H9 (cell line): ENCODE measurements around the gene MYD88. TPM values are rescaled to one million over a fixed set of nuclear protein-coding genes. Genes with fewer than 3 reads are reported as not detected.

ENCODE experiments used
- DNase-seq: peaks from one replicate; pipeline ENCODE4 v3.0.0-alpha.2; 2017
- H2AFZ ChIP-seq: one replicate; pipeline ENCODE4 v1.6.1; 2013; ENCODE audit warnings: mild to moderate bottlenecking, low read length, control low read depth, moderate library complexity
- H2AK5ac ChIP-seq: 2 replicates; pipeline ENCODE4 v1.6.1; 2013; ENCODE audit warnings: low read length, control low read depth, mixed read lengths; ENCODE audit not compliant: insufficient read length
- H2BK120ac ChIP-seq: one replicate; pipeline ENCODE4 v1.6.1; 2013; ENCODE audit warnings: low read depth, mild to moderate bottlenecking, low read length, control low read depth, inconsistent platforms; ENCODE audit not compliant: poor library complexity, severe bottlenecking
- H2BK12ac ChIP-seq: 2 replicates; pipeline ENCODE4 v1.6.1; 2013; ENCODE audit warnings: low read length, control low read depth, mixed read lengths, low read depth; ENCODE audit not compliant: insufficient read length
- H2BK15ac ChIP-seq: 2 replicates; pipeline ENCODE4 v1.6.1; 2013; ENCODE audit warnings: low read depth, low read length, control low read depth
- H2BK20ac ChIP-seq: one replicate; pipeline ENCODE4 v1.6.1; 2013; ENCODE audit warnings: low read depth, mild to moderate bottlenecking, low read length, control low read depth, inconsistent platforms; ENCODE audit not compliant: poor library complexity, severe bottlenecking
- H2BK5ac ChIP-seq: 2 replicates; pipeline ENCODE4 v1.6.1; 2013; ENCODE audit warnings: low read length, control low read depth, mixed read lengths; ENCODE audit not compliant: insufficient read length
- H3K14ac ChIP-seq: 2 replicates; pipeline ENCODE4 v1.6.1; 2013; ENCODE audit warnings: low read length, control low read depth; ENCODE audit not compliant: insufficient read depth
- H3K18ac ChIP-seq: 2 replicates; pipeline ENCODE4 v1.6.1; 2013; ENCODE audit warnings: low read depth, mild to moderate bottlenecking, mixed read lengths, low read length, control low read depth; ENCODE audit not compliant: insufficient read length
- H3K23ac ChIP-seq: 2 replicates; pipeline ENCODE4 v1.6.1; 2013; ENCODE audit warnings: low read length, control low read depth, mixed read lengths, low read depth; ENCODE audit not compliant: insufficient read length
- H3K23me2 ChIP-seq: 2 replicates; pipeline ENCODE4 v1.6.1; 2013; ENCODE audit warnings: low read depth, mild to moderate bottlenecking, mixed read lengths, low read length, control low read depth; ENCODE audit not compliant: insufficient read length, poor library complexity, severe bottlenecking
- H3K27ac ChIP-seq: 2 replicates; pipeline ENCODE4 v1.5.1; 2013; ENCODE audit warnings: low read length, control low read depth, mixed read lengths, low read depth; ENCODE audit not compliant: insufficient read length
- H3K27me3 ChIP-seq: 2 replicates; pipeline ENCODE4 v1.6.1; 2013; ENCODE audit warnings: low read length, control low read depth, inconsistent platforms; ENCODE audit not compliant: insufficient read depth
- H3K4ac ChIP-seq: 2 replicates; pipeline ENCODE4 v1.6.1; 2013; ENCODE audit warnings: low read depth, mild to moderate bottlenecking, control low read depth, inconsistent platforms, low read length, moderate library complexity
- H3K4me1 ChIP-seq: 2 replicates; pipeline ENCODE4 v1.6.1; 2013; ENCODE audit warnings: low read length, control low read depth, inconsistent platforms; ENCODE audit not compliant: insufficient read depth
- H3K4me2 ChIP-seq: 2 replicates; pipeline ENCODE4 v1.6.1; 2013; ENCODE audit warnings: low read length, control low read depth, mixed read lengths; ENCODE audit not compliant: insufficient read length, insufficient read depth
- H3K56ac ChIP-seq: 2 replicates; pipeline ENCODE4 v1.6.1; 2013; ENCODE audit warnings: low read depth, mild to moderate bottlenecking, mixed read lengths, low read length, control low read depth; ENCODE audit not compliant: insufficient read length
- H3K79me1 ChIP-seq: 2 replicates; pipeline ENCODE4 v1.6.1; 2013; ENCODE audit warnings: low read depth, mild to moderate bottlenecking, moderate library complexity, low read length, control low read depth, inconsistent platforms; ENCODE audit not compliant: insufficient read depth, poor library complexity, severe bottlenecking
- H3K79me2 ChIP-seq: 2 replicates; pipeline ENCODE4 v1.6.1; 2013; ENCODE audit warnings: low read length, control low read depth, inconsistent platforms; ENCODE audit not compliant: insufficient read depth
- H3K9ac ChIP-seq: 2 replicates; pipeline ENCODE4 v1.6.1; 2013; ENCODE audit warnings: low read length, control low read depth, mixed read lengths; ENCODE audit not compliant: insufficient read length; ENCODE audit errors: extremely low read depth
- H3K9me3 ChIP-seq: one replicate; pipeline ENCODE4 v1.6.1; 2013; ENCODE audit warnings: low read depth, low read length, inconsistent platforms; ENCODE audit not compliant: control insufficient read depth
- H3T11ph ChIP-seq: one replicate; pipeline ENCODE4 v1.6.1; 2013; ENCODE audit warnings: mild to moderate bottlenecking, low read length, control low read depth, inconsistent platforms
- H4K20me1 ChIP-seq: one replicate; pipeline ENCODE4 v1.6.1; 2013; ENCODE audit not compliant: control insufficient read depth, insufficient read length, insufficient read depth
- H4K5ac ChIP-seq: 2 replicates; pipeline ENCODE4 v1.6.1; 2013; ENCODE audit warnings: low read depth, mild to moderate bottlenecking, mixed read lengths, low read length, control low read depth; ENCODE audit not compliant: insufficient read length
- H4K8ac ChIP-seq: replicated peaks from 2 replicates; pipeline ENCODE4 v1.6.1; 2013; ENCODE audit warnings: low read length, control low read depth, mixed read lengths, low read depth; ENCODE audit not compliant: insufficient read length
- H4K91ac ChIP-seq: 2 replicates; pipeline ENCODE4 v1.6.1; 2013; ENCODE audit warnings: low read depth, mild to moderate bottlenecking, moderate library complexity, mixed read lengths, low read length, control low read depth; ENCODE audit not compliant: insufficient read length
- H3K27ac Mint-ChIP-seq, 3 experiments: 2 replicates in 2 of 3; 3 replicates in 1 of 3; pipeline ENCODE4 v1.8.0; 2020 to 2021; ENCODE audit warnings: mixed read lengths in 3 of 3, mild to moderate bottlenecking in 1 of 3, moderate library complexity in 1 of 3
- H3K27me3 Mint-ChIP-seq: 2 replicates; pipeline ENCODE4 v1.8.0; 2021; ENCODE audit warnings: low read depth, mild to moderate bottlenecking, moderate library complexity, mixed read lengths
- H3K36me3 Mint-ChIP-seq, 3 experiments: 2 replicates in 2 of 3; 3 replicates in 1 of 3; pipeline ENCODE4 v1.8.0; 2020 to 2021; ENCODE audit warnings: low read depth in 3 of 3, mixed read lengths in 3 of 3; ENCODE audit not compliant: insufficient read depth in 1 of 3
- H3K4me1 Mint-ChIP-seq, 2 experiments: 2 replicates each; pipeline ENCODE4 v1.8.0; 2020; ENCODE audit warnings: mixed read lengths in 2 of 2
- H3K4me3 Mint-ChIP-seq, 2 experiments: 2 replicates in 1 of 2; 3 replicates in 1 of 2; pipeline ENCODE4 v1.8.0; 2020 to 2021; ENCODE audit warnings: mild to moderate bottlenecking in 2 of 2, mixed read lengths in 2 of 2, moderate library complexity in 1 of 2
- H3K9me3 Mint-ChIP-seq, 2 experiments: 2 replicates in 1 of 2; 3 replicates in 1 of 2; pipeline ENCODE4 v1.8.0; 2020; ENCODE audit warnings: mild to moderate bottlenecking in 2 of 2, mixed read lengths in 2 of 2, moderate library complexity in 1 of 2
- CTCF ChIP-seq: fragments of 200-600 bp; sonication (generic); conservative IDR thresholded peaks from 3 replicates; pipeline ENCODE4 v1.8.0; 2021; ENCODE audit warnings: antibody characterized with exemption, mild to moderate bottlenecking
- WGBS: extraction: QIAGEN DNeasy Blood & Tissue Kit; methylation state at CpG from one replicate; pipeline ENCODE4 v1.1.7; 2013; ENCODE audit warnings: missing lambda C conversion rate, low lambda C conversion rate, mixed read lengths; ENCODE audit not compliant: insufficient read length; ENCODE audit errors: extremely low coverage; 5-methylcytosine and 5-hydroxymethylcytosine counted together
- total RNA-seq: library from RNA; stranded (reverse); gene quantifications from 2 replicates; pipeline ENCODE4 v1.2.1, GENCODE V29; 2021

Gene MYD88
- total RNA-seq, 1 experiment from 2014 or later: 33.4 TPM

- no CpG with 5 or more reads among the region's 17 CpGs for WGBS
- Mint-ChIP-seq H3K36me3 (peaks cover 0 to 4% (median 0%) of the 10 kb centered on the region in 3 experiments; a peak in 1 of 7 replicates), H3K27me3 (0 out of 2 replicates have a peak, but pooled peaks cover 3% of the 10 kb centered on the region), H3K27ac (peak overlapping the region; percentile 99 to 100 (median 100)), H3K4me3 (peak overlapping the region; percentile 93 to 99), H3K9me3 (no peaks in the 10 kb centered on the region), H3K4me1 (peaks cover 11 to 21% of the 10 kb centered on the region in 2 experiments)
- no peak overlapping the region for H4K5ac ChIP-seq
- H3K4me2 ChIP-seq: peak overlapping the region; percentile 69
- no peaks in the 10 kb centered on the region for H3K4me1 ChIP-seq
- H2BK15ac ChIP-seq: no peak overlapping the region
- H2AFZ ChIP-seq: no peak overlapping the region
- no peak overlapping the region for H3K14ac ChIP-seq
- H3K4ac ChIP-seq: no peak overlapping the region
- H3K23me2 ChIP-seq: peaks cover 3% of the 10 kb centered on the region
- no peak overlapping the region for H2BK5ac ChIP-seq
- peak overlapping the region; percentile 41 for H3K18ac ChIP-seq
- TF ChIP-seq CTCF: no peak
- H2BK12ac ChIP-seq: no peak overlapping the region
- no peak overlapping the region for H2BK120ac ChIP-seq
- H2AK5ac ChIP-seq: no peak overlapping the region
- H2BK20ac ChIP-seq: no peak overlapping the region
- no peak overlapping the region for H3T11ph ChIP-seq
- H3K27ac ChIP-seq: no peak overlapping the region
- peak overlapping the region; percentile 17 for H3K9ac ChIP-seq
- no peak overlapping the region for H3K56ac ChIP-seq
- no peak overlapping the region for H4K91ac ChIP-seq
- no peaks in the 10 kb centered on the region for H4K20me1 ChIP-seq
- H3K27me3 ChIP-seq: no peaks in the 10 kb centered on the region
- DNase-seq: no peak
- H4K8ac ChIP-seq: no peak overlapping the region
- no peaks in the 10 kb centered on the region for H3K79me1 ChIP-seq
- H3K23ac ChIP-seq: no peak overlapping the region
- H3K79me2 ChIP-seq: peaks cover 12% of the 10 kb centered on the region; the same call in 1 of the 2 replicates
- no peaks in the 10 kb centered on the region for H3K9me3 ChIP-seq
Observed at GRCh38 chr3:38164643-38164951, 26.1 kb downstream of the MYD88 start.
